ENCODE results near the gene NFATC2.

NFATC2 gene

GRCh38 chr20:51359947-51360346 lies 182.6 kb downstream of the NFATC2 start:
- Histone ChIP-seq H3K27ac (no peak overlapping the region), H3K9me3 (ENCODE audit: severe bottlenecking) (peaks cover 8% of the 10 kb centered on the region), H3K4me3 (ENCODE audit: low read depth, low read length) (no peak overlapping the region), H3K27me3 (ENCODE audit: insufficient read depth, low read depth, severe bottlenecking) (peaks cover 67% of the 10 kb centered on the region), H3K36me3 (no peaks in the 10 kb centered on the region)
- TF ChIP-seq, protein P1, sequence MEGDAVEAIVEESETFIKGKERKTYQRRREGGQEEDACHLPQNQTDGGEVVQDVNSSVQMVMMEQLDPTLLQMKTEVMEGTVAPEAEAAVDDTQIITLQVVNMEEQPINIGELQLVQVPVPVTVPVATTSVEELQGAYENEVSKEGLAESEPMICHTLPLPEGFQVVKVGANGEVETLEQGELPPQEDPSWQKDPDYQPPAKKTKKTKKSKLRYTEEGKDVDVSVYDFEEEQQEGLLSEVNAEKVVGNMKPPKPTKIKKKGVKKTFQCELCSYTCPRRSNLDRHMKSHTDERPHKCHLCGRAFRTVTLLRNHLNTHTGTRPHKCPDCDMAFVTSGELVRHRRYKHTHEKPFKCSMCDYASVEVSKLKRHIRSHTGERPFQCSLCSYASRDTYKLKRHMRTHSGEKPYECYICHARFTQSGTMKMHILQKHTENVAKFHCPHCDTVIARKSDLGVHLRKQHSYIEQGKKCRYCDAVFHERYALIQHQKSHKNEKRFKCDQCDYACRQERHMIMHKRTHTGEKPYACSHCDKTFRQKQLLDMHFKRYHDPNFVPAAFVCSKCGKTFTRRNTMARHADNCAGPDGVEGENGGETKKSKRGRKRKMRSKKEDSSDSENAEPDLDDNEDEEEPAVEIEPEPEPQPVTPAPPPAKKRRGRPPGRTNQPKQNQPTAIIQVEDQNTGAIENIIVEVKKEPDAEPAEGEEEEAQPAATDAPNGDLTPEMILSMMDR (IDR thresholded peaks at IDR 0.05; ENCODE audit: low read depth, low read length), result no peak
- no peak for DNase-seq

GRCh38 chr20:51359401-51359800 lies 183.1 kb downstream of the NFATC2 start:
- DNase-seq, result no peak
- no peaks in the 10 kb centered on the region for H3K36me3 ChIP-seq
- TF ChIP-seq, protein P1 (IDR thresholded peaks at IDR 0.05; ENCODE audit: low read depth, low read length), result no peak
- H3K4me3 ChIP-seq (ENCODE audit: low read depth, low read length), result no peak overlapping the region
- H3K27me3 ChIP-seq (ENCODE audit: insufficient read depth, low read depth, severe bottlenecking), result peaks cover 66% of the 10 kb centered on the region
- peaks cover 8% of the 10 kb centered on the region for H3K9me3 ChIP-seq (ENCODE audit: severe bottlenecking)
- H3K27ac ChIP-seq, result no peak overlapping the region

GRCh38 chr20:51358032-51358724 lies 184.3 kb downstream of the NFATC2 start:
- TF ChIP-seq, protein P1 (IDR thresholded peaks at IDR 0.05; ENCODE audit: low read depth, low read length), result no peak
- H3K9me3 ChIP-seq (ENCODE audit: severe bottlenecking), result peaks cover under 1% of the 10 kb centered on the region
- no peak overlapping the region for H3K4me3 ChIP-seq (ENCODE audit: low read depth, low read length)
- H3K36me3 ChIP-seq, result no peaks in the 10 kb centered on the region
- peaks cover 67% of the 10 kb centered on the region for H3K27me3 ChIP-seq (ENCODE audit: insufficient read depth, low read depth, severe bottlenecking)
- no peak overlapping the region for H3K27ac ChIP-seq
- no peak for DNase-seq

DNA sequence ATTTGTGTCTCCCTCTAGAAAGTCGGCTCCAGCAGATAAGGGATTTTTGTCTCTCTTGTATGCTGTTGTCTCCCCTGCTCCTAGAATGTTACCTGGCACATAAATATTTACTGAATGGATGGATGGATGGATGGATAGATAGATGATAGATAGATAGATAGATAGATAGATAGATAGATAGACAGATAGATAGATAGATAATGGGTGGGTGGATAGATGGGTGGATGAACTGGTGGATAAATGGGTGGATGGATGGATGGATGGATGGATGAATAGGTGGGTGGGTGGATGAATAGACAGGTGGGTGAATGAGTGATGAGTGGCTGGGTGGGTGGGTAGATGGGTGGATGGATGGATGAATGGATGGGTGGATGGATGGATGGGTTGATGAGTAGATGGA lies 185.0 kb downstream of the NFATC2 start:
- Histone ChIP-seq H3K36me3 (no peaks in the 10 kb centered on the region), H3K27me3 (ENCODE audit: insufficient read depth, low read depth, severe bottlenecking) (peaks cover 68% of the 10 kb centered on the region), H3K27ac (no peak overlapping the region), H3K9me3 (ENCODE audit: severe bottlenecking) (no peaks in the 10 kb centered on the region), H3K4me3 (ENCODE audit: low read depth, low read length) (no peak overlapping the region)
- DNase-seq, result no peak
- TF ChIP-seq, protein P1 (IDR thresholded peaks at IDR 0.05; ENCODE audit: low read depth, low read length), result no peak

- peaks cover 68% of the 10 kb centered on the region for H3K27me3 ChIP-seq (ENCODE audit: insufficient read depth, low read depth, severe bottlenecking)
- no peaks in the 10 kb centered on the region for H3K9me3 ChIP-seq (ENCODE audit: severe bottlenecking)
- H3K4me3 ChIP-seq (ENCODE audit: low read depth, low read length), result no peak overlapping the region
- TF ChIP-seq, protein P1 (IDR thresholded peaks at IDR 0.05; ENCODE audit: low read depth, low read length), result no peak
- DNase-seq, result no peak
- H3K36me3 ChIP-seq, result no peaks in the 10 kb centered on the region
- H3K27ac ChIP-seq, result no peak overlapping the region
Observed at GRCh38 chr20:51356871-51357270, 185.6 kb downstream of the NFATC2 start.
